Mucosa of descending colon (tissue), 3 donors: ENCODE results near the gene ENOX2. TPM values are rescaled to one million over a fixed set of nuclear protein-coding genes. Genes with fewer than 3 reads are reported as not detected.
"Not testable (repeated sequence)": the region's sequence is repeated elsewhere in the genome, so short reads cannot be mapped to it uniquely, and the experiment has no call there.

Experiments used
- ATAC-seq: fragments of 200-7000 bp; cut with Tn5 transposase; one replicate; pipeline ENCODE4 v1.9.1; 2020; ENCODE audit warnings: mild to moderate bottlenecking, moderate library complexity
- DNase-seq, 3 donors: peaks; one replicate each; pipeline ENCODE4 v3.0.0-alpha.2; 2020
- H3K36me3 ChIP-seq: fragments of 200-600 bp; one replicate; pipeline ENCODE4 v1.8.0; 2021; ENCODE audit warnings: low read depth, mild to moderate bottlenecking
- H3K4me1 ChIP-seq: fragments of 200-600 bp; one replicate; pipeline ENCODE4 v1.8.0; 2021; ENCODE audit warnings: low read depth, mild to moderate bottlenecking
- H3K4me3 ChIP-seq: fragments of 200-600 bp; one replicate; pipeline ENCODE4 v1.8.0; 2021; ENCODE audit warnings: mild to moderate bottlenecking
- H3K9me3 ChIP-seq: fragments of 200-600 bp; one replicate; pipeline ENCODE4 v1.8.0; 2021; ENCODE audit warnings: mild to moderate bottlenecking
- intact Hi-C, 2 donors: fragments of 100-400 bp; cut with DNase I in 1 of 2; cut with micrococcal nuclease in 1 of 2; formaldehyde crosslinking; loops; one replicate each; pipeline versions ENCODE4 v1.11.0 to v1.11.1; 2022; cut with DNase I, micrococcal nuclease
- total RNA-seq, 3 donors: library from RNA; stranded (reverse); fragmentation: NEBNext Ultra II Directional in 2 of 3; extraction: Animal tissue kit (Norgen Biotek cat#: 25700) in 2 of 3; gene quantifications; one replicate each; pipeline versions ENCODE4 v1.2.1 to v1.2.4, GENCODE V29; 2021 to 2023
- TF ChIP-seq, protein P1 (sequence below): fragments of 200-600 bp; IDR thresholded peaks from one replicate; pipeline ENCODE4 v1.8.0; 2022; ENCODE audit warnings: antibody characterized with exemption, mild to moderate bottlenecking
- donor health status: DM: no; HTN: no; CAD: no; lungs with moderate emphysema.
- donor health status: DM: no; HTN: no; CAD: no.
- donor health status: DM: no; HTN: yes; CAD: no.

The ENOX2 gene
- total RNA-seq, 3 donors from 2014 or later: 8.2 to 19.9 (median 11.5) TPM

GRCh38 chrX:130714665-130715064, 188.3 kb downstream of the ENOX2 start:
- Histone ChIP-seq H3K4me1 (no peaks in the 10 kb centered on the region), H3K9me3 (no peaks in the 10 kb centered on the region), H3K4me3 (no peak overlapping the region), H3K36me3 (no peaks in the 10 kb centered on the region)
- no peak for DNase-seq
- TF ChIP-seq, protein P1, sequence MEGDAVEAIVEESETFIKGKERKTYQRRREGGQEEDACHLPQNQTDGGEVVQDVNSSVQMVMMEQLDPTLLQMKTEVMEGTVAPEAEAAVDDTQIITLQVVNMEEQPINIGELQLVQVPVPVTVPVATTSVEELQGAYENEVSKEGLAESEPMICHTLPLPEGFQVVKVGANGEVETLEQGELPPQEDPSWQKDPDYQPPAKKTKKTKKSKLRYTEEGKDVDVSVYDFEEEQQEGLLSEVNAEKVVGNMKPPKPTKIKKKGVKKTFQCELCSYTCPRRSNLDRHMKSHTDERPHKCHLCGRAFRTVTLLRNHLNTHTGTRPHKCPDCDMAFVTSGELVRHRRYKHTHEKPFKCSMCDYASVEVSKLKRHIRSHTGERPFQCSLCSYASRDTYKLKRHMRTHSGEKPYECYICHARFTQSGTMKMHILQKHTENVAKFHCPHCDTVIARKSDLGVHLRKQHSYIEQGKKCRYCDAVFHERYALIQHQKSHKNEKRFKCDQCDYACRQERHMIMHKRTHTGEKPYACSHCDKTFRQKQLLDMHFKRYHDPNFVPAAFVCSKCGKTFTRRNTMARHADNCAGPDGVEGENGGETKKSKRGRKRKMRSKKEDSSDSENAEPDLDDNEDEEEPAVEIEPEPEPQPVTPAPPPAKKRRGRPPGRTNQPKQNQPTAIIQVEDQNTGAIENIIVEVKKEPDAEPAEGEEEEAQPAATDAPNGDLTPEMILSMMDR: no peak
- intact Hi-C loops: no loop called here
- ATAC-seq: no peak

DNA sequence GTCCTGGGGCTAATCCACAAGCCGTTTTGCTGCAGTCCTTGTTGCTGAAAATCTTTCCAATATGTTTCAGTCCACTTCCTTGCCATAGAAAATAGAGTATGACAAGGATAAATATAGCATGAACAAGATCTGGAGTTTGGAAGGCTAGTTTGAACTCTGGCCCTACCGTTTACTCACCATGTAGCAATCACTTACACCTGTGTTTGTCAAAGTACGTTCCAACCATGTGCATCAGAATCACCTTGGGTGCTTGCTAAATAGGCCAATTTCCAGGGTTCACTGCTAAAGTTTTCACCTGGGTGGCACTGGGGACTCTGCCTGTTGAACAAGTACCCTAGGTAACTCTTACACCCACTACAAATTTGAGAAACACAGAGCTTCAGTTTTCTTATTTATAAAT, 188.9 kb downstream of the ENOX2 start:
- H3K9me3 ChIP-seq: no peaks in the 10 kb centered on the region
- DNase-seq: no peak
- no peaks in the 10 kb centered on the region for H3K36me3 ChIP-seq
- TF ChIP-seq, protein P1: no peak
- H3K4me1 ChIP-seq: no peaks in the 10 kb centered on the region
- intact Hi-C loops: no loop called here
- H3K4me3 ChIP-seq: no peak overlapping the region
- ATAC-seq: peak; percentile 75

GRCh38 chrX:130709178-130709577, 193.8 kb downstream of the ENOX2 start:
- ATAC-seq, H3K4me3 ChIP-seq, H3K4me1 ChIP-seq, H3K36me3 ChIP-seq, intact Hi-C loops, H3K9me3 ChIP-seq, DNase-seq: not testable (repeated sequence)

DNA sequence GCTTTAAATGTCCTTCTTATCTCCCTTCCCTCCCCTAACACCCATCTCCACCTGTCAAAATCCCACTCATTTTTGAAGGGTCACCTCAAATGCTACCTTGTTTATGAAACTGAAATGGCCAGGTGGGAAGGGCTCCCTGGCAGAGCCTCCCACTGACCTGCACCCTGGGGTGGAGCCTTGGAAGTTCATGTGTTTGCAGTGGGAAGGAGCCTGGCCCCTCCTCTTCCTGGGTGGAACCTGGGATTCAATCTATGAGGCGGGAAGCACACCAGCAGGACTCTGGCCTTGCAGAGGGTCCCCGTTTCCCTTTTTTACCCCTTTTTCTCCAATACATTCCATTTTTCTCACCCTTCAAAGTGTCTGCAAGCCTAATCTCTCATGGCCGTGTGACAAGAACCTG, 197.4 kb downstream of the ENOX2 start:
- intact Hi-C loops: no loop called here
- H3K9me3 ChIP-seq: no peaks in the 10 kb centered on the region
- no peak overlapping the region for H3K4me3 ChIP-seq
- no peaks in the 10 kb centered on the region for H3K36me3 ChIP-seq
- TF ChIP-seq, protein P1: no peak
- DNase-seq (no peak), ATAC-seq (peak; percentile 40)
- no peaks in the 10 kb centered on the region for H3K4me1 ChIP-seq

GRCh38 chrX:130704053-130705038, 198.7 kb downstream of the ENOX2 start:
- ATAC-seq (peak; percentile 72), DNase-seq (no peak)
- TF ChIP-seq, protein P1: no peak
- no peaks in the 10 kb centered on the region for H3K9me3 ChIP-seq
- intact Hi-C loops: no loop called here
- H3K36me3 ChIP-seq: no peaks in the 10 kb centered on the region
- H3K4me3 ChIP-seq: no peak overlapping the region
- H3K4me1 ChIP-seq: no peaks in the 10 kb centered on the region
